HepG2 (cell line): ENCODE results near the gene GRHL1. TPM values are rescaled to one million over a fixed set of nuclear protein-coding genes. Genes with fewer than 3 reads are reported as not detected.

Source experiments
- CEBPG ChIP-seq: IDR thresholded peaks from 2 replicates; pipeline ENCODE4 v1.6.1; 2016
- DR1 ChIP-seq: sonication (generic); formaldehyde crosslinking; IDR thresholded peaks from 2 replicates; pipeline ENCODE4 v1.8.0; 2021; ENCODE audit warnings: mild to moderate bottlenecking, missing genetic modification reagents, inconsistent platforms
- FOXO4 ChIP-seq: sonication (generic); formaldehyde crosslinking; conservative IDR thresholded peaks from 2 replicates; pipeline ENCODE4 v1.8.1; 2023; ENCODE audit warnings: missing genetic modification reagents
- GATA4 ChIP-seq: sonication (generic); IDR thresholded peaks from 2 replicates; pipeline ENCODE4 v1.6.1; 2016; ENCODE audit warnings: antibody characterized with exemption, low read depth, borderline replicate concordance
- HNRNPH1 ChIP-seq: fragments of 200-400 bp; formaldehyde crosslinking; optimal IDR thresholded peaks from 2 replicates; pipeline ENCODE3; 2017; ENCODE audit warnings: mild to moderate bottlenecking, low read depth, low read length
- KAT7 ChIP-seq: IDR thresholded peaks from 2 replicates; pipeline ENCODE4 v1.6.1; 2018; ENCODE audit warnings: borderline replicate concordance, missing compliant biosample characterization
- LCORL ChIP-seq, 2 experiments: fragments of 450-650 bp in 1 of 2; sonication (generic) in 1 of 2; formaldehyde crosslinking in 1 of 2; IDR thresholded peaks; 2 replicates each; pipeline versions ENCODE4 v1.5.0 to v1.6.1; 2017 to 2020; ENCODE audit warnings: antibody characterized with exemption in 1 of 2, missing genetic modification reagents in 1 of 2
- MEF2D ChIP-seq: sonication (generic); formaldehyde crosslinking; IDR thresholded peaks from 2 replicates; pipeline ENCODE4 v1.5.1; 2020; ENCODE audit warnings: mild to moderate bottlenecking, missing genetic modification reagents
- PAXIP1 ChIP-seq: sonication (generic); formaldehyde crosslinking; conservative IDR thresholded peaks from 2 replicates; pipeline ENCODE4 v1.4.0; 2020; ENCODE audit warnings: mild to moderate bottlenecking, missing genetic modification reagents, moderate library complexity
- SRY ChIP-seq: sonication (generic); formaldehyde crosslinking; IDR thresholded peaks from 2 replicates; pipeline ENCODE4 v1.8.0; 2022; ENCODE audit warnings: mild to moderate bottlenecking, missing genetic modification reagents
- XBP1 ChIP-seq: sonication (generic); formaldehyde crosslinking; IDR thresholded peaks from 2 replicates; pipeline ENCODE4 v1.5.0; 2020; ENCODE audit warnings: missing genetic modification reagents
- ZMYM2 ChIP-seq: sonication (generic); formaldehyde crosslinking; IDR thresholded peaks from 2 replicates; pipeline ENCODE4 v1.8.0; 2022; ENCODE audit warnings: mild to moderate bottlenecking, missing genetic modification reagents
- ZNF407 ChIP-seq: sonication (generic); formaldehyde crosslinking; IDR thresholded peaks from one replicate; pipeline ENCODE4 v1.5.1; 2020; ENCODE audit warnings: mild to moderate bottlenecking, missing genetic modification reagents; ENCODE audit errors: not compliant biosample characterization
- ZNF546 ChIP-seq: sonication (generic); formaldehyde crosslinking; conservative IDR thresholded peaks from 2 replicates; pipeline ENCODE4 v1.8.1; 2023; ENCODE audit warnings: mild to moderate bottlenecking, missing genetic modification reagents
- ZNF550 ChIP-seq: sonication (generic); formaldehyde crosslinking; IDR thresholded peaks from 2 replicates; pipeline ENCODE4 v1.4.0; 2020; ENCODE audit warnings: mild to moderate bottlenecking, missing genetic modification reagents, borderline replicate concordance
- ZSCAN12 ChIP-seq: sonication (generic); formaldehyde crosslinking; IDR thresholded peaks from 2 replicates; pipeline ENCODE4 v1.9.0; 2021; ENCODE audit warnings: mild to moderate bottlenecking, missing genetic modification reagents
- polyA plus RNA-seq, 8 experiments: library from polyadenylated mRNA; depleted of rRNA in 3 of 8; stranded (reverse) in 7 of 8; unstranded in 1 of 8; fragments of >200 nt; fragmentation: Illumina TruSeq in 4 of 8; extraction: Trizol in 4 of 8; gene quantifications; 2 replicates each; pipeline versions ENCODE4 v1.2.1 to v1.2.3, GENCODE V29; 2011 to 2016; ENCODE audit warnings: low read depth in 4 of 8, missing spikeins in 1 of 8, mixed read lengths in 1 of 8; ENCODE audit not compliant: insufficient read depth in 1 of 8
- total RNA-seq, 5 experiments: library from RNA; depleted of rRNA; stranded (reverse); fragments of >200 nt; fragmentation: Illumina TruSeq; extraction: Trizol; gene quantifications; 2 replicates each; pipeline ENCODE4 v1.2.3, GENCODE V29; 2016; ENCODE audit warnings: low read depth in 1 of 5

GRHL1 gene
- total and polyA plus RNA-seq, 2 of the 13 experiments (the other 11 are each of a cell fraction or from before 2014, with no cell fraction given), result 9.3 to 12.0 TPM

DNA sequence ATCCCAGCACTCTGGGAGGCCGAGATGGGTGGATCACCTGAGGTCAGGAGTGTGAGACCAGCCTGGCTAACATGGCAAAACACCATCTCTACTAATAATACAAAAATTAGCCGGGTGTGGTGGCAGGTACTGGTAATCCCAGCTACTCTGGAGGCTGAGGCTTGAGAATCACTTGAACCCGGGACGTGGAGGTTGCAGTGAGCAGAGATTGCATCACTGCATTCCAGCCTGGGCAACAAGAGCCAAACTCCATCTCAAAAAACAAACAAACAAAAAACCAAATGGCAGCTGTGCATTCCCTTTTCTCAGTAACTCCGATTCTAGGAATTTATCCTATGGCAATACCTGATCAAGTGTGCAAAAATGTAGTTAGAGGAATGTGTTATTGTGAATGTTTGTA, 4.7 kb upstream of the GRHL1 start (continued):
- TF ChIP-seq ZNF550 (no peak), ZNF407 (CRISPR knock-in tag) (no peak), HNRNPH1 (no peak), CEBPG (CRISPR knock-in tag) (peak; percentile 92), LCORL (IDR thresholded peaks at IDR 0.05) (peak; percentile 84), LCORL (CRISPR knock-in tag; IDR thresholded peaks at IDR 0.05) (no peak; the same call in 1 of the 2 replicates), KAT7 (CRISPR knock-in tag) (no peak), XBP1 (CRISPR knock-in tag) (no peak), DR1 (CRISPR knock-in tag) (no peak), ZNF546 (CRISPR knock-in tag) (no peak), SRY (no peak), ZSCAN12 (no peak), FOXO4 (CRISPR knock-in tag) (no peak), ZMYM2 (CRISPR knock-in tag) (peak; percentile 77), MEF2D (CRISPR knock-in tag) (no peak), GATA4 (no peak), PAXIP1 (CRISPR knock-in tag) (peak; percentile 71)
